ENCODE results near the gene PALM3.

DNA sequence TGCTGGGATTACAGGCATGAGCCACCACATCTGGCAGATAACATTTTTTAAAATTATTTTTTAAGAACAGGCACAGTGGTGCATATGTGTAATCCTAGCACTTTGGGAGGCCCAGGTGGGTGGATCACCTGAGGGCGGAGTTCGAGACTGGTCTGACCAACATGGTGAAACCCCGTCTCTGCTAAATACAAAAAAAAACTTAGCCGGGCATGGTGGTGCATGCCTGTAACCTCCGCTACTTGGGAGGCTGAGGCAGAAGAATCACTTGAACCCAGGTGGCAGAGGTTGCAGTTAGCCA, 631 bp upstream of the PALM3 start:
- TF ChIP-seq EZH2 (IDR thresholded peaks at IDR 0.05) (no peak), POLR2AphosphoS5 (IDR thresholded peaks at IDR 0.05; ENCODE audit: borderline replicate concordance, low read depth, low read length) (no peak)
